Adrenal gland (tissue), 12 donors: Measurements from ENCODE around the gene LRRC4C. TPM values are rescaled to one million over a fixed set of nuclear protein-coding genes. Genes with fewer than 3 reads are reported as not detected.

Experiments
- DNase-seq, 7 donors: peaks; one replicate each; pipeline ENCODE4 v3.0.0-alpha.2; 2019 to 2020
- H3K27ac ChIP-seq, 5 donors: fragments of 200-600 bp; sonication (generic) in 4 of 5; 1 replicate in 3 of 5; 2 replicates in 2 of 5; pipeline versions ENCODE4 v1.5.1 to v1.8.0; 2016 to 2020; ENCODE audit warnings: mild to moderate bottlenecking in 1 of 5
- H3K27me3 ChIP-seq: fragments of 200-600 bp; 2 replicates; pipeline ENCODE4 v1.8.0; 2021
- H3K36me3 ChIP-seq, 2 donors: fragments of 200-600 bp; replicated peaks in 1 of 2; 1 replicate in 1 of 2; 2 replicates in 1 of 2; pipeline versions ENCODE4 v1.5.1 to v1.8.0; 2018 to 2022
- H3K4me1 ChIP-seq, 2 donors: fragments of 200-600 bp; replicated peaks in 1 of 2; 1 replicate in 1 of 2; 2 replicates in 1 of 2; pipeline versions ENCODE4 v1.5.1 to v1.8.0; 2018 to 2021
- H3K4me3 ChIP-seq, 4 donors: fragments of 200-600 bp; sonication (generic) in 3 of 4; one replicate each; pipeline ENCODE4 v1.5.1; 2016 to 2018
- H3K9me3 ChIP-seq, 3 donors: fragments of 200-600 bp; sonication (generic) in 1 of 3; replicated peaks in 1 of 3; 1 replicate in 2 of 3; 2 replicates in 1 of 3; pipeline versions ENCODE4 v1.5.1 to v1.8.0; 2016 to 2021
- CTCF ChIP-seq, 6 experiments: fragments of 450-650 bp in 4 of 6; fragments of 200-600 bp in 2 of 6; sonication (generic) in 1 of 6; IDR thresholded peaks; 1 replicate in 5 of 6; 2 replicates in 1 of 6; pipeline versions ENCODE4 v1.5.1 to v1.8.0; 2016 to 2021; ENCODE audit warnings: antibody characterized with exemption in 6 of 6, mild to moderate bottlenecking in 2 of 6, moderate library complexity in 1 of 6
- POLR2A ChIP-seq, 2 donors: fragments of 450-650 bp; IDR thresholded peaks; one replicate each; pipeline ENCODE4 v1.6.1; 2017; ENCODE audit warnings: antibody characterized with exemption in 2 of 2, mild to moderate bottlenecking in 2 of 2, moderate library complexity in 1 of 2
- WGBS, 4 donors: extraction: QIAGEN DNeasy Blood & Tissue Kit in 2 of 4; methylation state at CpG; one replicate each; pipeline versions ENCODE4 v1.1.5 to v1.1.7; 2013 to 2017; 5-methylcytosine and 5-hydroxymethylcytosine counted together
- intact Hi-C, 2 donors: fragments of 100-400 bp; cut with DNase I; formaldehyde crosslinking; loops; one replicate each; pipeline versions ENCODE4 v1.14.1 to v1.15.0; 2022 to 2023
- polyA plus RNA-seq, 3 donors: library from polyadenylated mRNA; stranded (reverse); fragments of 200-250 nt in 2 of 3; fragments of 350-450 nt in 1 of 3; fragmentation: Illumina TruSeq in 1 of 3; extraction: RNeasy Lipid Tissue Mini Kit (QIAGEN cat#74804) in 1 of 3; gene quantifications; one replicate each; pipeline ENCODE4 v1.2.3, GENCODE V29; 2013 to 2014
- total RNA-seq, 9 donors: library from RNA; depleted of rRNA in 4 of 9; stranded (reverse); fragments of >200 nt in 4 of 9; fragments of 120-200 nt in 1 of 9; fragmentation: NEBNext Ultra II Directional in 1 of 9; extraction: Animal tissue kit (Norgen Biotek cat#: 25700) in 1 of 9; gene quantifications; one replicate each; pipeline versions ENCODE4 v1.1.0 to v1.2.4, GENCODE V29; 2013 to 2023
- donor health status: healthy with polysubstance abuse.
- donor health status: Bipolar disorder and iron deficiency.
- donor health status: DM: yes; HTN: yes; CAD: no.
- donor health status: DM: no; HTN: no; CAD: no.
- donor health status: DM: no; HTN: no; CAD: no.
- donor health status: DM: yes; HTN: yes; CAD: no.

LRRC4C gene
- total and polyA plus RNA-seq, 12 donors = 1.0 to 10.6 (median 5.5) TPM

- H3K36me3 ChIP-seq = no peaks in the 10 kb centered on the region
- H3K27ac ChIP-seq = no peak overlapping the region
- no peak for DNase-seq
- intact Hi-C loops = no loop called here
- H3K4me1 ChIP-seq = no peaks in the 10 kb centered on the region
- 91 to 94% (median 94%) methylated on average over 3 of the region's 3 CpGs for WGBS, 4 donors
- no peak for TF ChIP-seq POLR2A (IDR thresholded peaks at IDR 0.05)
- no peak for TF ChIP-seq CTCF (IDR thresholded peaks at IDR 0.05)
- no peaks in the 10 kb centered on the region for H3K9me3 ChIP-seq
- no peak overlapping the region for H3K4me3 ChIP-seq
- H3K27me3 ChIP-seq = no peaks in the 10 kb centered on the region
Observed at GRCh38 chr11:40133498-40133897, 1326.0 kb downstream of the LRRC4C start.

- Histone ChIP-seq H3K4me1 (no peaks in the 10 kb centered on the region), H3K9me3 (no peaks in the 10 kb centered on the region), H3K4me3 (no peak overlapping the region), H3K36me3 (no peaks in the 10 kb centered on the region), H3K27me3 (no peaks in the 10 kb centered on the region), H3K27ac (no peak overlapping the region)
- TF ChIP-seq CTCF (IDR thresholded peaks at IDR 0.05) (no peak), POLR2A (IDR thresholded peaks at IDR 0.05) (no peak)
- 66 to 68% (median 67%) methylated on average over 3 of the region's 3 CpGs for WGBS, 4 donors
- DNase-seq = no peak
- intact Hi-C loops = no loop called here
Observed at GRCh38 chr11:40132912-40133311, 1326.5 kb downstream of the LRRC4C start.

GRCh38 chr11:40130427-40130826, 1329.0 kb downstream of the LRRC4C start:
- Histone ChIP-seq H3K27ac (no peak overlapping the region), H3K4me1 (no peaks in the 10 kb centered on the region), H3K9me3 (no peaks in the 10 kb centered on the region), H3K4me3 (no peak overlapping the region), H3K36me3 (no peaks in the 10 kb centered on the region), H3K27me3 (no peaks in the 10 kb centered on the region)
- intact Hi-C loops = no loop called here
- WGBS, 4 donors = 82 to 100% (median 90%) methylated on average over 1 of the region's 1 CpG
- DNase-seq = no peak
- TF ChIP-seq CTCF (IDR thresholded peaks at IDR 0.05) = no peak
- TF ChIP-seq POLR2A (IDR thresholded peaks at IDR 0.05) = no peak

GRCh38 chr11:40129266-40129665, 1330.2 kb downstream of the LRRC4C start:
- peak in 3 of 6 experiments; percentile 16 to 23 (median 21) for TF ChIP-seq CTCF (IDR thresholded peaks at IDR 0.05)
- no peak for TF ChIP-seq POLR2A (IDR thresholded peaks at IDR 0.05)

More at GRCh38 chr11:40129266-40129665, 1330.2 kb downstream of the LRRC4C start:
- no peaks in the 10 kb centered on the region for H3K27me3 ChIP-seq
- no peak overlapping the region for H3K4me3 ChIP-seq
- H3K9me3 ChIP-seq = no peaks in the 10 kb centered on the region
- no peaks in the 10 kb centered on the region for H3K36me3 ChIP-seq
- H3K27ac ChIP-seq = no peak overlapping the region
- DNase-seq = no peak
- intact Hi-C loops = no loop called here
- no peaks in the 10 kb centered on the region for H3K4me1 ChIP-seq
- WGBS, 4 donors = 0 to 9% (median 5%) methylated on average over 1 of the region's 1 CpG
